Measurements from ENCODE around the gene SELENOO. TPM values are rescaled to one million over a fixed set of nuclear protein-coding genes. Genes with fewer than 3 reads are reported as not detected.

SELENOO gene
- total RNA-seq, 3 donors from 2014 or later = 21.5 to 23.8 (median 23.1) TPM

DNA sequence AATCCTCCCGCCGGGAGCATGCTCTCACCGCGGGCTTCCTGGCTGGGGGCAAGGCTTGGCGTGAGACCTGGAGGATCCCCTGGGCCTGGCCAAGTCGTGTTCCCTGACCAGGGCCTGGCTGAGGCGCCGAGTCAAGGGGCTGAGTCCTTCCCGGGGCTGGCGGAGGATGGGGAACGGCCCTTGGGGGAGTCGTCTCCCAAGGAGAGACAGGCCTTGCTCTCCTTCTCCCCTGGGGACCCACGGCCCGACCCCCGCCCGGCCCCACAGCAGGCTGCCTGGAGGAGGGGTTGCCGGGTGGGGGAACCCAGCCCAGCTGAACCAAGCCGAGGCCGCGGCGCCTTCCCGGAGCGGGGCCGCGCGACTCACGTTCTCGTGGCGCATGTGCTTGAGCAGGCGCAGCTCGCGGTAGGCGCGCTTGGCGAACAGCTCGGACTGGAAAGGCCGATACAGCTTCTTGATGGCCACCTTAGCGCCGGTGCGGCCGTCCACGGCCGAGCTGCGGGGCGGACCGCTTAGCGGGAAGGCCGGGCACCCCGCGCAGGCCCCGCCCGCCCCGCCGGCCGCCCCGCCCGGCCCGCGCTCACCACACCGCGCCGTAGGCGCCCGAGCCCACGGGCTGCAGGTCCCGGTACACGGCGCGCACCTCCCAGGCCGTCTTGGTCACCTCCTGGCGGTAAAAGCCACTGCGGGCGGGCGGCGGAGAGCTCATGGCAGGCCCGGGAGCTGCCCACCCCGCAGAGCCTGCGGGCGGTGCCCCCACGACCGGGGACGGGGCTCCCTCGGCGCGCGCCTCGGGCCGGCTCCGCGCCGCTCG lies 60.2 kb downstream of the SELENOO start:
- Histone ChIP-seq H3K9me3 (no peaks in the 10 kb centered on the region), H3K4me1 (ENCODE audit: low read depth) (peaks cover 14% of the 10 kb centered on the region), H3K4me3 (no peak overlapping the region), H3K36me3 (ENCODE audit: low read depth) (no peaks in the 10 kb centered on the region)
- peak; percentile 39 for ATAC-seq
- intact Hi-C loops (cut with DNase I, micrococcal nuclease) = no loop called here
- DNase-seq = no peak
- TF ChIP-seq, protein P1, sequence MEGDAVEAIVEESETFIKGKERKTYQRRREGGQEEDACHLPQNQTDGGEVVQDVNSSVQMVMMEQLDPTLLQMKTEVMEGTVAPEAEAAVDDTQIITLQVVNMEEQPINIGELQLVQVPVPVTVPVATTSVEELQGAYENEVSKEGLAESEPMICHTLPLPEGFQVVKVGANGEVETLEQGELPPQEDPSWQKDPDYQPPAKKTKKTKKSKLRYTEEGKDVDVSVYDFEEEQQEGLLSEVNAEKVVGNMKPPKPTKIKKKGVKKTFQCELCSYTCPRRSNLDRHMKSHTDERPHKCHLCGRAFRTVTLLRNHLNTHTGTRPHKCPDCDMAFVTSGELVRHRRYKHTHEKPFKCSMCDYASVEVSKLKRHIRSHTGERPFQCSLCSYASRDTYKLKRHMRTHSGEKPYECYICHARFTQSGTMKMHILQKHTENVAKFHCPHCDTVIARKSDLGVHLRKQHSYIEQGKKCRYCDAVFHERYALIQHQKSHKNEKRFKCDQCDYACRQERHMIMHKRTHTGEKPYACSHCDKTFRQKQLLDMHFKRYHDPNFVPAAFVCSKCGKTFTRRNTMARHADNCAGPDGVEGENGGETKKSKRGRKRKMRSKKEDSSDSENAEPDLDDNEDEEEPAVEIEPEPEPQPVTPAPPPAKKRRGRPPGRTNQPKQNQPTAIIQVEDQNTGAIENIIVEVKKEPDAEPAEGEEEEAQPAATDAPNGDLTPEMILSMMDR (IDR thresholded peaks at IDR 0.05) = no peak

DNA sequence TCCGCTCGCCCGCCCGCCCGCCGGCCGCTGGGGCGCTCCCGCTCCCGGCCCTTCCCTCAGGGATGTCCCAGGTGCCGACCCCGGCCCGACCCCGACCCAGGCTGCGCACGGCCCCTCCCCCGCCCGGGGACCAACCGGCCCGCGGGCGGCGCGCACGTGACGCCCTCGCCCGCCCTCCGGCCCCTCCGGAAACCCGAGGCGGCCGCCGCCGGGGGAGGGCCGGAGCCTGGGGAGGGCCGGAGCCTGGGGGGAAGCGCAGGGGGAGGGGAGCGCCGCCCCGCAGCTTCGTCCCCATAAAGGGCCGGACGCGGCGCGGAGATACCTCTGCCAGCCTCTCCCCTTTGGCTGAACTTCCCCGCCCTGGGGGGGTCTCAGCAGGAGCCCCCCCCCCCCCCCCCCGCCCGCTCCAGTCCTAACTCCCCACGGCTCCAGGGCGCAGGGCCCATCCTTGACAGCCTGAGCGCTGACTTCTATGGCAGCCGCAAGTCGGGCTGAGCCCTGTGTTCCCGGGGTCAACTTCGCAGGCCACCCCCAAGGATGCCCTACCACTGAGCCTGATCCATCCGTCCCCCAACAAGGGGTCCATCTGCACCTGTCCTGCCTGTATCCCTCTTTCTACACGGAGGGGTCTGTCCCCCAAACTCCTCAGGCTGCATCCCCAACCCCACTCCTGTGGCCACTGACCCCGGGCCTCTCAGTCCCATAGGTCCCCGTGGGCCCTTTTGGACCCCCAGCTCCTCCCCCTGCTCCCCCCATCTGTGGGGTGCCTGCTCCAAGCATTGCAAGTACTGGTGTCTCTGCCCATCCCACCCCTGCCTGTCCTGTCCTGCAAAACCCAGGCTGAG lies 61.0 kb downstream of the SELENOO start, which contains the start of gene MAPK12:
TSS of gene MAPK12 (minus strand) at position 69 of the 845 bp plus-strand sequence. CDS start 174 bp downstream, outside the sequence.
- no peaks in the 10 kb centered on the region for H3K36me3 ChIP-seq (ENCODE audit: low read depth)
- DNase-seq (no peak), ATAC-seq (peak; percentile 6)
- no peaks in the 10 kb centered on the region for H3K9me3 ChIP-seq
- peaks cover 14% of the 10 kb centered on the region for H3K4me1 ChIP-seq (ENCODE audit: low read depth)
- intact Hi-C loops (cut with DNase I, micrococcal nuclease) = no loop called here
- no peak within 1 kb of the TSS for H3K4me3 ChIP-seq
- TF ChIP-seq, protein P1 (IDR thresholded peaks at IDR 0.05) = no peak

DNA sequence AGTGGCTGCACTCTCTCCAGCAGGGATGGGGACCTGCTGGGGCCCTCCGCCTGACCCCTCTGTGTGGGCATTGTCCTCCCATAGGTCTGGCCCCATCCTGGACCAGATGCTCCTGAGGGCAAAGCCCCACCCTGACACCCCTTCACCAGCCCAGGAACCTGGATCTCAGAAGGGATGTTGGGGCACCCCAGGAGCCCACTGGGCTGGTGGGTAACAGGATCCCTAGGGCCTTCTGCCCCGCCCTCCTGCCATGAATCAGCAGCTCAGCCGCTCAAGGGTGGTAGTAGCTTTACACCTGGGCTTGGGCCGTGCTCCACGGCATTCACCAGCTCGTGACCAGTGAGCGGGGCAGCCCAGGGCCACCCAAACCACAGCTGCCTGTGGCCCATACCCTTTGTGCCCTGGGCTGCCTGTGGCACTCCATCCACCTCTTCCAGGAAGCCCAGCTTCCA lies 61.7 kb downstream of the SELENOO start:
- no peaks in the 10 kb centered on the region for H3K9me3 ChIP-seq
- no peaks in the 10 kb centered on the region for H3K36me3 ChIP-seq (ENCODE audit: low read depth)
- H3K4me3 ChIP-seq = no peak overlapping the region
- H3K4me1 ChIP-seq (ENCODE audit: low read depth) = peaks cover 20% of the 10 kb centered on the region
- ATAC-seq (no peak), DNase-seq (no peak)
- intact Hi-C loops (cut with DNase I, micrococcal nuclease) = no loop called here
- TF ChIP-seq, protein P1 (IDR thresholded peaks at IDR 0.05) = no peak

DNA sequence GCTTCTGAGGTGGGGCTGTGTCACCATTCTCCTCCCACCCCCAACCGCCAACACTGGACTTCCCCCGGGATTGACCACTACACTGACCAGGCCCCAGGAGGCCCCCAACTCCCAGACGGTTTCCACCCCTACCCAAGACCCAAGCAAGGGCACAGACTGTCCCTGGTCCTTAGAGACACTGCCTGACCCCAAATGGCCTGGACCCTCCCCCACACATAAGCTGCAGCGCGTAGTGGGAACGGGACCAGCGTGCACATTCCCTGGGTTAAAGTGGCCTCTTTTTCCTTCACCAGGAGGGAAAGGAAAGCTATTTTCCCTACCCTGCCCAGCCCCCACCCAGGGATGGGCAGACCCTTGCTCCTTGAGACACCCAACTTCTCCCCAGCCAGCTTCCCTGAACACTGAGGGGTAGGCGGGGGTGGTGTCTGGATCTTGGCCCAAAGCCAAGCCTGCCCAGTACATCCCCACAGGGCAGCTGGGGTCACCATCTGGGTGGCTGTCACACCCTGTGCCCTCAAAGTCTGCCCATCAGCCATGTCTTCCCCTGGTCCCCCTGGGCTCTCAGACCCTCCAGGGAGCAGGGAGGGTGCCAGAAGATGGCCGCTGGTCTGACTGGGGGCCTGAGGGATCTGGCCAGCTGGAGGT lies 62.3 kb downstream of the SELENOO start:
- no peak for ATAC-seq
- TF ChIP-seq, protein P1 (IDR thresholded peaks at IDR 0.05) = no peak
- H3K4me1 ChIP-seq (ENCODE audit: low read depth) = peaks cover 24% of the 10 kb centered on the region

DNA sequence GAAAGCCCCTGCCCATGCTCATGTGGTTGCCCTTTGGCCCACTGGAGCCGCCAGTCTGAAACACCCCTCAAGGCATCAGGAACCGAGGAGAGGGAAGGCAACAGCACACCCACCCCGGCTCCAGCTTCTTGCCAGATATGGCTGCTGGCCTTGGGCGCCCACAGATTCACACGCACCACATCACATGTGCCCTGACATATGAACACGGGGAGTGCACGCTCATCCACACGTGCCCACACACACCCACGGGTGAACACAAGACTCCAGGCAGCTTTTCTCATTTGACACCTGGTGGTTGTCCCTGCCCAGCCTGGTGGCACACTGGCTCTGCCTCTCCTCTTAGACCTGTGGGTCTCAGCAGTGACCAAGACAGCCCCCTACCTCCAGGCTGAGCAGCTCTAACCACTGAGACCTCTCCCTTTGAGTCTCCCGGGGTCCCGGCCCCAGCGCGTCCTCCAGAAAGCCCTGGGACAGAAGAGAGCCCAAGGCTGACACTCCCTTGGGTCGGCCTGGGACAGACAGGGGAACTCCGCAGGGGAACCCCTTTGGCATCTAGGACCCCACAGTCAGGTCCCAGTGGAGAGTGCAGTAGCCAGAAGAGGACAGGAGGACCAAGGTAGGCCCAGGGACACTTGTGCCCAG lies 63.4 kb downstream of the SELENOO start:
- DNase-seq = no peak
- Histone ChIP-seq H3K9me3 (no peaks in the 10 kb centered on the region), H3K36me3 (ENCODE audit: low read depth) (no peaks in the 10 kb centered on the region), H3K4me3 (no peak overlapping the region), H3K4me1 (ENCODE audit: low read depth) (peaks cover 26% of the 10 kb centered on the region)
- ATAC-seq = no peak
- intact Hi-C loops (cut with DNase I, micrococcal nuclease) = no loop called here
- TF ChIP-seq, protein P1 (IDR thresholded peaks at IDR 0.05) = no peak

More for the DNA sequence above, 62.3 kb downstream of the SELENOO start:
- H3K36me3 ChIP-seq (ENCODE audit: low read depth) = no peaks in the 10 kb centered on the region
- no peaks in the 10 kb centered on the region for H3K9me3 ChIP-seq
- no peak for DNase-seq
- H3K4me3 ChIP-seq = no peak overlapping the region
- intact Hi-C loops (cut with DNase I, micrococcal nuclease) = no loop called here

All from mucosa of descending colon (tissue), 3 donors.